Lung (tissue), 12 donors: ENCODE data around the gene SEMA5A. TPM values are rescaled to one million over a fixed set of nuclear protein-coding genes. Genes with fewer than 3 reads are reported as not detected.

Experiments used
- ATAC-seq: fragments of 200-7000 bp; cut with Tn5 transposase; one replicate; pipeline ENCODE4 v1.9.1; 2020; ENCODE audit warnings: moderate number of reproducible peaks; ENCODE audit not compliant: insufficient read depth, low FRiP score
- DNase-seq, 3 donors: peaks; one replicate each; pipeline ENCODE4 v3.0.0-alpha.2; 2013 to 2017
- H3K27ac ChIP-seq, 2 donors: one replicate each; pipeline ENCODE4 v1.5.1; 2013; ENCODE audit warnings: mild to moderate bottlenecking in 2 of 2, moderate library complexity in 2 of 2, control low read depth in 1 of 2, inconsistent platforms in 1 of 2, low read depth in 1 of 2, low read length in 1 of 2
- H3K27me3 ChIP-seq, 3 donors: one replicate each; pipeline ENCODE4 v1.5.1; 2013; ENCODE audit warnings: low read length in 2 of 3; ENCODE audit not compliant: control insufficient read depth in 3 of 3, insufficient read depth in 3 of 3
- H3K36me3 ChIP-seq, 4 donors: one replicate each; pipeline ENCODE4 v1.5.1; 2013; ENCODE audit warnings: low read length in 4 of 4, mild to moderate bottlenecking in 1 of 4, moderate library complexity in 1 of 4; ENCODE audit not compliant: control insufficient read depth in 4 of 4, insufficient read depth in 4 of 4
- H3K4me1 ChIP-seq, 5 donors: one replicate each; pipeline ENCODE4 v1.5.1; 2013; ENCODE audit warnings: low read length in 5 of 5, mild to moderate bottlenecking in 2 of 5, moderate library complexity in 1 of 5; ENCODE audit not compliant: control insufficient read depth in 5 of 5, insufficient read depth in 5 of 5
- H3K4me3 ChIP-seq: one replicate; pipeline ENCODE4 v1.5.1; 2013; ENCODE audit warnings: mild to moderate bottlenecking, control low read depth, moderate library complexity
- H3K9ac ChIP-seq, 2 donors: one replicate each; pipeline ENCODE4 v1.5.1; 2013; ENCODE audit warnings: low read length in 2 of 2, control low read depth in 1 of 2; ENCODE audit not compliant: insufficient read depth in 1 of 2
- H3K9me3 ChIP-seq, 4 donors: one replicate each; pipeline ENCODE4 v1.5.1; 2013; ENCODE audit warnings: low read length in 3 of 4, mild to moderate bottlenecking in 1 of 4, moderate library complexity in 1 of 4; ENCODE audit not compliant: control insufficient read depth in 4 of 4, insufficient read depth in 3 of 4
- WGBS, 2 donors: extraction: QIAGEN DNeasy Blood & Tissue Kit; methylation state at CpG; one replicate each; pipeline ENCODE4 v1.1.7; 2013; 5-methylcytosine and 5-hydroxymethylcytosine counted together
- polyA plus RNA-seq, 2 donors: library from polyadenylated mRNA; stranded (reverse); fragments of 200-250 nt; gene quantifications; one replicate each; pipeline ENCODE4 v1.2.1, GENCODE V29; 2013
- total RNA-seq, 2 donors: library from RNA; depleted of rRNA in 1 of 2; stranded (reverse); fragments of >200 nt in 1 of 2; gene quantifications; one replicate each; pipeline ENCODE4 v1.2.1, GENCODE V29; 2014 to 2021
- TF ChIP-seq, protein P1 (sequence below): IDR thresholded peaks from 2 replicates; pipeline ENCODE4 v1.5.1; 2012; ENCODE audit warnings: mild to moderate bottlenecking; ENCODE audit errors: control extremely low read depth, extremely low read depth
- donor health status: control.
- donor health status: control.
- donor health status: Bipolar disorder and iron deficiency.
- donor health status: healthy.
- donor health status: DM: yes; HTN: yes; CAD: no.

Gene SEMA5A
- total and polyA plus RNA-seq, 4 donors, result 3.1 to 44.9 (median 13.7) TPM

DNA sequence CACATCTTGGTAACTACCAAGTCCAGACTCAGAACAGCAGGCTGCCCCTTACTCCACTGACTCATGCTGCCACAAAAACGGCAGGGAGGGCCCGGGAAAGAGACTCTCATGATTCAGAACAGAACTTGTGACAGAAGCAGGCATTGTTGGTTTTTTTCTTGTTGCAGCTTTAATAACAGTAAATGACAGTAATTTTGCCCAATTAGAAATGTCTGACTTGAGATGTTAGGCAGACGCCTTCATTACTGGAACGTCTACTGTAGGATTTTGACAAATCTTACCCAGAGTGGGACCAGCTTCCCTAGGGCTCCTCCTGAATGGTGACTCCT lies 77.9 kb downstream of the SEMA5A start:
- no peaks in the 10 kb centered on the region for H3K27me3 ChIP-seq
- DNase-seq (no peak), ATAC-seq (no peak)
- H3K4me1 ChIP-seq, result peaks cover 0 to 5% (median 0%) of the 10 kb centered on the region in 5 donors
- no peaks in the 10 kb centered on the region for H3K9me3 ChIP-seq
- H3K36me3 ChIP-seq, result no peaks in the 10 kb centered on the region
- WGBS, 2 donors, result 72 to 74% methylated on average over 4 of the region's 4 CpGs
- no peak overlapping the region for H3K4me3 ChIP-seq
- H3K27ac ChIP-seq, result no peak overlapping the region
- TF ChIP-seq, protein P1, sequence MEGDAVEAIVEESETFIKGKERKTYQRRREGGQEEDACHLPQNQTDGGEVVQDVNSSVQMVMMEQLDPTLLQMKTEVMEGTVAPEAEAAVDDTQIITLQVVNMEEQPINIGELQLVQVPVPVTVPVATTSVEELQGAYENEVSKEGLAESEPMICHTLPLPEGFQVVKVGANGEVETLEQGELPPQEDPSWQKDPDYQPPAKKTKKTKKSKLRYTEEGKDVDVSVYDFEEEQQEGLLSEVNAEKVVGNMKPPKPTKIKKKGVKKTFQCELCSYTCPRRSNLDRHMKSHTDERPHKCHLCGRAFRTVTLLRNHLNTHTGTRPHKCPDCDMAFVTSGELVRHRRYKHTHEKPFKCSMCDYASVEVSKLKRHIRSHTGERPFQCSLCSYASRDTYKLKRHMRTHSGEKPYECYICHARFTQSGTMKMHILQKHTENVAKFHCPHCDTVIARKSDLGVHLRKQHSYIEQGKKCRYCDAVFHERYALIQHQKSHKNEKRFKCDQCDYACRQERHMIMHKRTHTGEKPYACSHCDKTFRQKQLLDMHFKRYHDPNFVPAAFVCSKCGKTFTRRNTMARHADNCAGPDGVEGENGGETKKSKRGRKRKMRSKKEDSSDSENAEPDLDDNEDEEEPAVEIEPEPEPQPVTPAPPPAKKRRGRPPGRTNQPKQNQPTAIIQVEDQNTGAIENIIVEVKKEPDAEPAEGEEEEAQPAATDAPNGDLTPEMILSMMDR, result no peak
- no peak overlapping the region for H3K9ac ChIP-seq

DNA sequence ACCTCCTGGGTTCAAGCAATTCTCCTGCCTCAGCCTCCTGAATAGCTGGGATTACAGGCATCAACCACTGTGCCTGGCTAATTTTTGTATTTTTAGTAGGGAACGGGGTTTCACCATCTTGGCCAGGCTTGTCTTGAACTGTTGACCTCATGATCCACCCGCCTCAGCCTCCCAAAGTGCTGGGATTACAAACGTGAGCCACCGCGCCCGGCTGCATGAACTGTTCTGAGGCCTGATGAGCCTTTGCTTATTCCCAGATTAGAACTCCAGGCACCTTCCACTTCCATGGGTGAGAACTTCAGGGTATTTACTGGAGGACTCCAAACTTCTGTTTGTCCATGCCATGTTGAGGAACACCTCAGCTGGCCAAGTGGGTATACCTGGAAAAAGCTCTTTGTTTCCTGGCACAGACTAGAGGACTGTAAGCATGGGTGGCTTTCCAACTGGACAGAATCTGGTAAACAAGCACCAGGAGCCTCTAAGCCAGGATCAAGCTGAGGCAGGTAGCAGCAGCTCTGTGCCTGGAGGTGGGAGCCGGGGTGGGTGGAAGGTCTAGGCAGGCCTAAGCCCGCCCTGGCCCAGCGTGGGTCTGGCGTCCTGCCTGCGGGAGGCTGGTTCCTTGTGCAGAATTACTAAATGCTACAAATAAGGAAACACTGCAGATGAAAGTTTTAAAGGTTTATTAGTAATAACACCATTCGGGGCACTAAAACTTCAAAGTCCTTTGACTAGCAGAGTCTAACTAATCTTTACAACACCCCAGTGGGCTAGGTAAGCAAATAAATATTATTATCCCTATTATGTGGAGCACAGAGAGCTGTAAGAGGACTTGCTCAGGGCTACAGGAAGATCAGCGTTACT lies 78.4 kb downstream of the SEMA5A start:
- H3K9me3 ChIP-seq, result no peaks in the 10 kb centered on the region
- H3K4me1 ChIP-seq, result peaks cover 0 to 5% (median 0%) of the 10 kb centered on the region in 5 donors
- 84 to 85% methylated on average over 13 of the region's 13 CpGs for WGBS, 2 donors
- H3K36me3 ChIP-seq, result no peaks in the 10 kb centered on the region
- no peak overlapping the region for H3K4me3 ChIP-seq
- DNase-seq (no peak), ATAC-seq (no peak)
- no peak overlapping the region for H3K9ac ChIP-seq
- H3K27ac ChIP-seq, result no peak overlapping the region
- H3K27me3 ChIP-seq, result no peaks in the 10 kb centered on the region
- TF ChIP-seq, protein P1, result no peak

DNA sequence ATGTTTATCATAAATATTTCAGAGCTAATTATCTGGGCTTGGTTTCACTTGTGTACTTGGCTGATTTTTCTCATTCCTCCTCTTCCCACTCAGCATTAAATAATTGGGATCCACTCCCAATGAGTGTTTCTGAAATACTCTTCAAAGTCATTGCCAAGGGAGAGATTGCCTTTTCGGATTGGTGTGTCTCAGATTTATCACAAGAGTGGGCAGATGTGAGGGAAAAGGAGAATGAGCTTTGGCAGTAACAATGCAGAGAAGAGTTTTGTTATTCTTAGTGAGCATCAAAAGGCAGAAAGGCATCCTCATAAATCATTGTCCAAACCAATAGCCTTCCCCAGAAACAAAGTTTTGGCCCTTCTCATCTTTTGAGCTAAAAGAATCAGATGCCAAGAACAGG lies 79.2 kb downstream of the SEMA5A start:
- Histone ChIP-seq H3K27me3 (no peaks in the 10 kb centered on the region), H3K9me3 (no peaks in the 10 kb centered on the region), H3K9ac (no peak overlapping the region), H3K27ac (no peak overlapping the region), H3K4me1 (peaks cover 0 to 5% (median 0%) of the 10 kb centered on the region in 5 donors), H3K4me3 (no peak overlapping the region), H3K36me3 (no peaks in the 10 kb centered on the region)
- ATAC-seq (no peak), DNase-seq (peak in 2 of 3 donors; percentile 67 to 72)
- 53 to 72% methylated on average over 1 of the region's 1 CpG for WGBS, 2 donors
- TF ChIP-seq, protein P1, result no peak

DNA sequence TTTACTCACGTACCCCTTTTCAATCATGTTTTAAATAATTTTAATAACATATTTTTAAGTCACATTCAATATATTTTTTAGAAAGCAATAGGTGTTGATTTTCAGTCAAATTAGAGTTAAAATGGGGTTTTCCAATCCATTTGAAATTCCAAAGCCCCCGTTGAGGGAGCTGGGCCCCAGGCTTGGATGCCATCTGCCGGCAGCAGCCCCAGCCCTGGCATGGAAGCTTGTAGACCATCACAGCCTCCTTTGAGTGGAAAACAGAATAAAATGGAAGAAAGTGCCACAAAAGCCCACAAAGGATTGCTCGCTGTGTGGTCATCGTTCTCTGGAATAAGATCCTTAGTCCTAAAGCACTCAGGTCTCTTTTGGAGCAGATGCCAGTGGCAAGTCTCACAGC lies 81.4 kb downstream of the SEMA5A start:
- no peak overlapping the region for H3K4me3 ChIP-seq
- peaks cover 0 to 5% (median 0%) of the 10 kb centered on the region in 5 donors for H3K4me1 ChIP-seq
- no peaks in the 10 kb centered on the region for H3K36me3 ChIP-seq
- H3K27ac ChIP-seq, result no peak overlapping the region
- DNase-seq, result no peak
- H3K27me3 ChIP-seq, result no peaks in the 10 kb centered on the region
- 85 to 90% methylated on average over 5 of the region's 5 CpGs for WGBS, 2 donors
- H3K9me3 ChIP-seq, result no peaks in the 10 kb centered on the region
- no peak for ATAC-seq
- TF ChIP-seq, protein P1, result no peak
- H3K9ac ChIP-seq, result no peak overlapping the region
